Astrocyte (in vitro differentiated cells and primary cell): Measurements from ENCODE around the gene ATG16L1.

Experiments used
- CTCF ChIP-seq: IDR thresholded peaks from 2 replicates; pipeline ENCODE4 v1.5.1; 2011; ENCODE audit warnings: low read depth, mild to moderate bottlenecking, inconsistent platforms, low read length, moderate library complexity; ENCODE audit not compliant: insufficient read depth
- EZH2 ChIP-seq: IDR thresholded peaks from 2 replicates; pipeline ENCODE4 v1.6.1; 2012; ENCODE audit warnings: mild to moderate bottlenecking, low read length, inconsistent platforms; ENCODE audit not compliant: insufficient read depth

DNA sequence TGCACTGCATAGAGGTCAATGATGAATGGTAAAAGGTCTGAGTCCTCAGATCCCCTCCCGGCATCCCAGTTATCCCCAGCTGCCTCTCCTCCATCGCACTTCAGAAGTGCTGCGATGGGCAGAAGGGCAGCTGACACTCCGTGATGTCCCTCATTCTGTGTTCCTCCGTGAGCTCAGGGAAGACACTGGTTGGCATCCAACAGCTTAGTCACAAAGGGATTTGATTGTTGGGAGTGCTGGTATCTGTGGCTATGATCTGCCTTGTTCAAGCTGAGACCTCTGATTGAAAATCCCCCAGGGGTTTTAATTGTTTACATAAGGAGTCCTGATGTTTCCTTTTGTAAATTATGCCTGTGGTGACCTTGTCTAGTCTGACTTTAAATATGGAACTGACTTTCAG, 37.2 kb downstream of the ATG16L1 start:
- TF ChIP-seq CTCF (no peak), EZH2 (no peak)
